NCI-H446 (cell line): ENCODE results near the gene FAM9C.

Experiments used
- DNase-seq, 2 experiments: peaks; one replicate each; lab custom pipeline; 2025; lab: John Stamatoyannopoulos, UW

FAM9C gene

GRCh38 chrX:13007519-13008188, 36.8 kb downstream of the FAM9C start:
- peak; percentile 43 to 66 for DNase-seq

GRCh38 chrX:13005661-13006473, 38.6 kb downstream of the FAM9C start:
- peak in 1 of 2 experiments; percentile 11 for DNase-seq

GRCh38 chrX:13001961-13002671, 42.3 kb downstream of the FAM9C start:
- DNase-seq: no peak

- no peak for DNase-seq
These were observed 43.3 kb downstream of the FAM9C start for GRCh38 chrX:13001097-13001496.

GRCh38 chrX:13000301-13000811, 44.1 kb downstream of the FAM9C start:
- DNase-seq: no peak

GRCh38 chrX:12999422-12999821, 45.0 kb downstream of the FAM9C start:
- DNase-seq: no peak

- DNase-seq: no peak
These were observed 46.3 kb downstream of the FAM9C start for GRCh38 chrX:12997906-12998687.

- no peak for DNase-seq
These were observed 47.4 kb downstream of the FAM9C start for GRCh38 chrX:12996934-12997435.

GRCh38 chrX:12994321-12994720, 50.1 kb downstream of the FAM9C start:
- no peak for DNase-seq

- no peak for DNase-seq
These were observed 50.6 kb downstream of the FAM9C start for GRCh38 chrX:12993826-12994225.

GRCh38 chrX:12992544-12993118, 51.8 kb downstream of the FAM9C start:
- no peak for DNase-seq

GRCh38 chrX:12991575-12991974, 52.8 kb downstream of the FAM9C start:
- DNase-seq: no peak

GRCh38 chrX:12989461-12989860, 55.0 kb downstream of the FAM9C start:
- no peak for DNase-seq

- DNase-seq: no peak
These were observed 55.6 kb downstream of the FAM9C start for GRCh38 chrX:12988797-12989196.

GRCh38 chrX:12987900-12988594, 56.4 kb downstream of the FAM9C start:
- no peak for DNase-seq

GRCh38 chrX:12987340-12987739, 57.1 kb downstream of the FAM9C start:
- no peak for DNase-seq

GRCh38 chrX:12986886-12987285, 57.5 kb downstream of the FAM9C start:
- no peak for DNase-seq

- DNase-seq: no peak
These were observed 58.1 kb downstream of the FAM9C start for GRCh38 chrX:12986164-12986779.
